IPS-18a (cell line): ENCODE data around the gene NXF1.
"Not testable (repeated sequence)": the region's sequence is repeated elsewhere in the genome, so short reads cannot be mapped to it uniquely, and the experiment has no call there.

Source experiments
- H3K27ac ChIP-seq: one replicate; pipeline ENCODE4 v1.5.1; 2013; ENCODE audit warnings: low read length
- H3K27me3 ChIP-seq: one replicate; pipeline ENCODE4 v1.6.1; 2013; ENCODE audit warnings: mild to moderate bottlenecking, low read length; ENCODE audit not compliant: control insufficient read depth, insufficient read depth
- H3K36me3 ChIP-seq: one replicate; pipeline ENCODE4 v1.6.1; 2013; ENCODE audit warnings: low read depth, low read length; ENCODE audit not compliant: control insufficient read depth
- H3K4me1 ChIP-seq: one replicate; pipeline ENCODE4 v1.6.1; 2013; ENCODE audit warnings: low read depth, low read length; ENCODE audit not compliant: control insufficient read depth
- H3K4me3 ChIP-seq: one replicate; pipeline ENCODE4 v1.5.1; 2013; ENCODE audit warnings: low read length
- H3K9ac ChIP-seq: one replicate; pipeline ENCODE4 v1.6.1; 2013; ENCODE audit warnings: mild to moderate bottlenecking, low read length, moderate library complexity
- H3K9me3 ChIP-seq: one replicate; pipeline ENCODE4 v1.6.1; 2013; ENCODE audit warnings: low read depth, low read length; ENCODE audit not compliant: control insufficient read depth

NXF1 gene

DNA sequence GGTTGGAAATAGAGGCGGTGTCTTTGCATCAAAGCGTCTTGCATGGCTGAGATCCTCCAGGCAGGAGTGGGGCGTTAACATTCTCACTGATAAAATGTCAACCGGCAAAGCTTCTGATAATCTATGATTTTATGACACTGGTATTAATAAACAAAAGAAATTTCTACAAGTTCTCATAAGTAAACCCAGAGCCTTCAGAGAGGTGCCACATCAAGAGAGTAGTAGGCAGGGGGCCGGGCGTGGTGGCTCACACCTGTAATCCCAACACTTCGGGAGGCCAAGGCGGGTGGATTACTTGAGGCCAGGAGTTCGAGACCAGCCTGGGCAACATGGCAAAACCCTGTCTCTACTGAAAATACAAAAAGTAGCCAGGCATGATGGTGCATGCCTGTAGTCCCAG, 37.7 kb upstream of the NXF1 start:
- H3K9ac ChIP-seq = peak overlapping the region; percentile 95
- peak overlapping the region; percentile 100 for H3K27ac ChIP-seq
- peak overlapping the region; percentile 72 for H3K4me3 ChIP-seq

GRCh38 chr11:62842171-62842741, 37.0 kb upstream of the NXF1 start:
- peak overlapping the region; percentile 100 for H3K27ac ChIP-seq
- H3K4me3 ChIP-seq = peak overlapping the region; percentile 72
- H3K9me3 ChIP-seq = no peaks in the 10 kb centered on the region
- H3K4me1 ChIP-seq = peaks cover 9% of the 10 kb centered on the region
- H3K27me3 ChIP-seq = no peaks in the 10 kb centered on the region
- H3K36me3 ChIP-seq = peaks cover 4% of the 10 kb centered on the region
- peak overlapping the region; percentile 95 for H3K9ac ChIP-seq

More for the DNA sequence above, 37.7 kb upstream of the NXF1 start:
- not testable (repeated sequence) for H3K36me3 ChIP-seq, H3K9me3 ChIP-seq, H3K27me3 ChIP-seq, H3K4me1 ChIP-seq

DNA sequence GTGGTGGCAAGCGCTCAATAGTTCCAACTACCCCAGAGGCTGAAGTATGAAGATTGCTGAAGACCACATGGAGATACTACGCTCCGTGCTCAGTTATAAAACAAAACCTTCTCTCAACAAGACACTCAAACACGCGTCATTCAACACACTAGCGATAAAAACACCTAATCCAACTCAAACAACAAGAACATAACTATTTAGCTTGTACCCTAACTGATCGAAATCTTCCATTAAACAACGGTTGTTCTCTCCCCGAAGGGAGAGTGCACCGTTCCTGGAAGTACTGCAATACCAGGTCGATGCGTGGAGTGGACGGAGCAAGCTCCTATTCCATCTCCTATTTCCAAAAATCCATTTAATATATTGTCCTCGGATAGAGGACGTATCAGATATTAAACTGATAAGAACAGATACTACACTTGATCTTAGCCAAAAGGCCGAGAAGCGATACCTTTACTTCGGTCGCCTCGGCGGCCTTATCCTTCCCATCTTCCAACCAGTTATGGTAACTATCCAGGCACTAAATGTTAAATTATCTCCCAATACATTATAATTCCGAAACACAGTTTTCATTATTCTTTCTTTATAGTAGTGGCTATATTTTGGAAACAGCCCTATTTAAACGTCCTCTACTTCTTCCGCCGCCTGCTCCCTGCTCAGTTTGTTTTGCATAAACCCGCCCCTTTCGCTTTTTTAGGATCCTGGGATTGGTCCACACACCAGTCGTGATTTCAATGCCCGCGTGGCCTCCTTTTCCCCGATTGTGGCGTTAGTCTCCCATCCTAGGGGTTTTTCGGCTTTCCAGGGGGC, 36.3 kb upstream of the NXF1 start:
- no peaks in the 10 kb centered on the region for H3K27me3 ChIP-seq
- peaks cover 4% of the 10 kb centered on the region for H3K36me3 ChIP-seq
- peaks cover 9% of the 10 kb centered on the region for H3K4me1 ChIP-seq
- H3K9me3 ChIP-seq = no peaks in the 10 kb centered on the region
- peak overlapping the region; percentile 95 for H3K9ac ChIP-seq
- H3K4me3 ChIP-seq = peak overlapping the region; percentile 72
- peak overlapping the region; percentile 100 for H3K27ac ChIP-seq

DNA sequence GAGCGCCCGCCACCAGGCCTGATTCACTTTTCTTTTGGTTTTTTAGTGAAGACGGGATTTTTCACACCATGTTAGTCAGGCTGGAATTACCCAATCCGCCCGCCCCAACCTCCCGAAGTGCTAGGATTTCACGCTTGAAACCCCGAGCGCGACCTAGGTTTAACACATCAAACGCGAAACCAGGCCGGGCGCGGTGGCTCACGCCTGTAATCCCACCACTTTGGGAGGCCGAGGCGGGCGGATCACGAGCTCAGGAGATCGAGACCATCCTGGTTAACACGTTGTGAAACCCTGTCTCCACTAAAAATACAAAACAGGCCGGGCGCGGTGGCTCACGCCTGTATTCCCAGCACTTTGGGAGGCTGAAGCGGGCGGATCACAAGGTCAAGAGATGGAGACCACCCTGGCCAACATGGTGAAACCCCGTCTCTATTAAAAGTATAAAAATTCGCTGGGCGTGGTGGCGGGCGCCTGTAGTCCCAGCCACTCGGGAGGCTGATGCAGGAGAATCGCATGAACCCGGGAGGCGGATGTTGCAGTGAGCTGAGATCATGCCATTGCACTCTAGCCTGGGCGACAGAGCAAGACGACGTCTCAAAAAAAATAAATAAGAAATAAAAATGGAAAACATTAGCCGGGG, 35.6 kb upstream of the NXF1 start:
- H3K9me3 ChIP-seq, H3K27me3 ChIP-seq, H3K4me1 ChIP-seq: not testable (repeated sequence)
- Histone ChIP-seq H3K9ac (peak overlapping the region; percentile 77), H3K4me3 (peak overlapping the region; percentile 77), H3K27ac (peak overlapping the region; percentile 83), H3K36me3 (peaks cover 10% of the 10 kb centered on the region)

DNA sequence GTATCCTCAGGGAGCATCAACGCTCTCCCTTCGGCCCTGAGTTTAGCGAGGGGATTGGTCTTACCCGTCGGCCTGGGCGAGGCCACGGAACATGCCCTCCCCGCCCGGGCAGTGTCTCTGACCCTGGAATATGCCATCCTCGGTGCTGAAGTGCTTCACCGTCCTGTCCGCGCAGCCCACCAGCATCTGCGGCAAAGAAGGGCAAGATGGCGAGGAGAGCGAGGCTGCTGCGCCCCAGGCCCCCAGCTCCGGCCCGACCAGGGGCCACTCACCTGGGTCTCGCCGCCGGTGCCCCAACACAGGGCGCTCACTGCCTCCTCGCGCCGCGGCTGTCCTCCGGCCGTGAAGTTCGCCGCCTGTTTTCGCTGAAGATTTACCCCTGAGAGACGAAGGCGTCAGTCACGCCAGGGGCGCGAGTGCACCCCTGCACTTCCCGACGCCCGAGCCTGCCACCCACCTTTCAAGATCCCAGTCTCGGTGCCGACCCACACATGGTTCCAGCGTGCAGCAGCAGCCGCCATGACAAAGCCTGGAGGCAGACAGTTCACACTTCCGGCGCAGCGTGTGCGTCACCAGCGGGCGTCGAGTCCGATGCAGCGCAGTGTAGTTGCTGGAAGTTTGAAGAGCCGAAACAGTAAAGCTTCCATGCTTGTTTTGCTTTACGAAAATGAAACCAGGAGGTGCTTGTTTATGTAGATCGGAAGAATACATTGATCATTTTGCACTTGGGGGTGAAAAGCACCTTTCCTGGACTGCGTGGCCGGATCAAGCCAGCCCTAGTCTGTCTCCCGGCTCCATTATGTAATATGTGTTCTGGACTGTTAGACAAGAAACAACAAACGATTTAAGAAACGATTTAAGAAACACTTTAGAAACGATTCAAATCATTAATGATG, 34.1 kb upstream of the NXF1 start, which contains the start of gene WDR74:
WDR74 (minus strand) TSS at position 541 of the 896 bp plus-strand sequence; CDS start at position 521, 20 bp downstream.
- Histone ChIP-seq H3K4me1 (peaks cover 9% of the 10 kb centered on the region), H3K9ac (peak within 1 kb of the TSS; percentile 77), H3K27me3 (no peaks in the 10 kb centered on the region), H3K27ac (peak within 1 kb of the TSS; percentile 97), H3K36me3 (peaks cover 26% of the 10 kb centered on the region), H3K9me3 (no peaks in the 10 kb centered on the region), H3K4me3 (peak within 1 kb of the TSS; percentile 77)

DNA sequence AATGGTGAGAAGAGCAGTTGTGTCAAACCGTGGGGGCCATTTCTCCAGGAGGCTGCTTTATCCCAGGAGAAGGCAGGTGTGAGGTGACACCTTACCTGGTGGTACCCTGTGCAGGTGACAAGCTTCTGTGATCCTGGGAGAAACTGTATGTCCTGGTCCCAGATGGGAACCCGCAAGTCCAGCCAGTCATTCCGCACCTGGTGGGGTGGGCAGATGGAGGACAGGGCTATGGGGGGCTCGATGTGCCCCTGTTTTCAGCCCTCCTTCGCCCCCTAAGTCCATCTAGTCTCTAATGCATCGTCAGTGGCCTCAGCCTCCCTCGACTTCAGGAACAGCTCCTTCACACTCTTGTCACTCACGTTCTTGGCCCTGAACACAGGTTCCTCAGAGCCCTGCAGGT, 30.1 kb upstream of the NXF1 start:
- Histone ChIP-seq H3K4me3 (no peak overlapping the region), H3K9me3 (no peaks in the 10 kb centered on the region), H3K27ac (no peak overlapping the region), H3K9ac (no peak overlapping the region), H3K36me3 (peaks cover 35% of the 10 kb centered on the region), H3K4me1 (peaks cover 5% of the 10 kb centered on the region), H3K27me3 (no peaks in the 10 kb centered on the region)

GRCh38 chr11:62832336-62833234, 27.3 kb upstream of the NXF1 start, which contains the start of gene TEX54:
Gene TEX54, minus strand, starts transcription at chr11:62832841.
- Histone ChIP-seq H3K27me3 (no peaks in the 10 kb centered on the region), H3K36me3 (peaks cover 33% of the 10 kb centered on the region), H3K9me3 (no peaks in the 10 kb centered on the region), H3K9ac (peak within 1 kb of the TSS; percentile 69), H3K4me3 (peak within 1 kb of the TSS; percentile 81), H3K4me1 (peaks cover 6% of the 10 kb centered on the region), H3K27ac (peak within 1 kb of the TSS; percentile 56)

GRCh38 chr11:62831520-62832335, 26.5 kb upstream of the NXF1 start, which contains the start of gene STX5:
Gene STX5, minus strand, starts transcription at chr11:62832051. Its CDS starts 808 bp downstream, at chr11:62831243.
- H3K36me3 ChIP-seq = peaks cover 40% of the 10 kb centered on the region
- H3K9ac ChIP-seq = peak within 1 kb of the TSS; percentile 69
- H3K4me1 ChIP-seq = peaks cover 6% of the 10 kb centered on the region
- no peaks in the 10 kb centered on the region for H3K9me3 ChIP-seq
- peak within 1 kb of the TSS; percentile 81 for H3K4me3 ChIP-seq
- no peaks in the 10 kb centered on the region for H3K27me3 ChIP-seq
- peak within 1 kb of the TSS; percentile 58 for H3K27ac ChIP-seq

- H3K27me3 ChIP-seq = no peaks in the 10 kb centered on the region
- H3K36me3 ChIP-seq = peaks cover 35% of the 10 kb centered on the region
These were observed 25.8 kb upstream of the NXF1 start for GRCh38 chr11:62830904-62831519.

More at GRCh38 chr11:62830904-62831519, 25.8 kb upstream of the NXF1 start:
- no peaks in the 10 kb centered on the region for H3K9me3 ChIP-seq
- peaks cover 6% of the 10 kb centered on the region for H3K4me1 ChIP-seq
- H3K4me3 ChIP-seq = peak overlapping the region; percentile 81
- peak overlapping the region; percentile 58 for H3K27ac ChIP-seq
- peak overlapping the region; percentile 69 for H3K9ac ChIP-seq
